HepG2 (cell line): ENCODE results near the gene DLX3. TPM values are rescaled to one million over a fixed set of nuclear protein-coding genes. Genes with fewer than 3 reads are reported as not detected.

Experiments used
- FOXK2 ChIP-seq: fragments of 450-650 bp; IDR thresholded peaks from 2 replicates; pipeline ENCODE4 v1.6.1; 2016
- FOXO4 ChIP-seq: sonication (generic); formaldehyde crosslinking; conservative IDR thresholded peaks from 2 replicates; pipeline ENCODE4 v1.8.1; 2023; ENCODE audit warnings: missing genetic modification reagents
- HNF4A ChIP-seq: sonication (generic); formaldehyde crosslinking; IDR thresholded peaks from 2 replicates; pipeline ENCODE4 v1.4.0; 2020; ENCODE audit warnings: missing genetic modification reagents
- HNRNPL ChIP-seq: fragments of 200-400 bp; formaldehyde crosslinking; IDR thresholded peaks from 2 replicates; pipeline ENCODE4 v1.6.1; 2017; ENCODE audit warnings: mild to moderate bottlenecking, low read depth, low read length
- KDM2A ChIP-seq: sonication (generic); formaldehyde crosslinking; IDR thresholded peaks from 2 replicates; pipeline ENCODE4 v1.4.0; 2020; ENCODE audit warnings: low read depth, missing genetic modification reagents, borderline replicate concordance
- KMT2B ChIP-seq: IDR thresholded peaks from 2 replicates; pipeline ENCODE4 v1.6.1; 2016; ENCODE audit warnings: missing genetic modification reagents, missing compliant biosample characterization
- PATZ1 ChIP-seq: sonication (generic); formaldehyde crosslinking; IDR thresholded peaks from 2 replicates; pipeline ENCODE4 v1.4.0; 2020; ENCODE audit warnings: missing genetic modification reagents
- TCF7L2 ChIP-seq: IDR thresholded peaks from 2 replicates; pipeline ENCODE4 v1.6.1; 2011; ENCODE audit warnings: mild to moderate bottlenecking, low read depth, low read length, moderate library complexity
- TFDP1 ChIP-seq: IDR thresholded peaks from 2 replicates; pipeline ENCODE4 v1.6.1; 2016; ENCODE audit warnings: missing compliant biosample characterization, missing genetic modification reagents, borderline replicate concordance
- ZFY ChIP-seq: sonication (generic); formaldehyde crosslinking; IDR thresholded peaks from 2 replicates; pipeline ENCODE4 v1.4.0; 2020; ENCODE audit warnings: missing genetic modification reagents
- ZNF10 ChIP-seq: sonication (generic); formaldehyde crosslinking; IDR thresholded peaks from 2 replicates; pipeline ENCODE4 v1.4.0; 2020; ENCODE audit warnings: mild to moderate bottlenecking, low read depth, missing genetic modification reagents, borderline replicate concordance
- ZNF282 ChIP-seq: fragments of 450-650 bp; IDR thresholded peaks from 2 replicates; pipeline ENCODE4 v1.6.1; 2018; ENCODE audit not compliant: partially characterized antibody
- ZNF572 ChIP-seq: sonication (generic); formaldehyde crosslinking; IDR thresholded peaks from 2 replicates; pipeline ENCODE4 v1.5.1; 2020; ENCODE audit warnings: mild to moderate bottlenecking, missing genetic modification reagents
- ZNF619 ChIP-seq: sonication (generic); formaldehyde crosslinking; IDR thresholded peaks from 2 replicates; pipeline ENCODE4 v1.4.0; 2020; ENCODE audit warnings: mild to moderate bottlenecking, missing genetic modification reagents
- ZNF720 ChIP-seq: sonication (generic); formaldehyde crosslinking; IDR thresholded peaks from 2 replicates; pipeline ENCODE4 v1.4.0; 2020; ENCODE audit warnings: missing genetic modification reagents
- polyA plus RNA-seq, 8 experiments: library from polyadenylated mRNA; depleted of rRNA in 3 of 8; stranded (reverse) in 7 of 8; unstranded in 1 of 8; fragments of >200 nt; fragmentation: Illumina TruSeq in 4 of 8; extraction: Trizol in 4 of 8; gene quantifications; 2 replicates each; pipeline versions ENCODE4 v1.2.1 to v1.2.3, GENCODE V29; 2011 to 2016; ENCODE audit warnings: low read depth in 4 of 8, missing spikeins in 1 of 8, mixed read lengths in 1 of 8; ENCODE audit not compliant: insufficient read depth in 1 of 8
- total RNA-seq, 5 experiments: library from RNA; depleted of rRNA; stranded (reverse); fragments of >200 nt; fragmentation: Illumina TruSeq; extraction: Trizol; gene quantifications; 2 replicates each; pipeline ENCODE4 v1.2.3, GENCODE V29; 2016; ENCODE audit warnings: low read depth in 1 of 5
- TF ChIP-seq, protein P1 (sequence below): IDR thresholded peaks from 2 replicates; pipeline ENCODE4 v1.6.1; 2016; ENCODE audit warnings: mild to moderate bottlenecking
- TF ChIP-seq, protein P2 (sequence below): sonication (generic); formaldehyde crosslinking; IDR thresholded peaks from 2 replicates; pipeline ENCODE4 v1.4.0; 2020; ENCODE audit warnings: missing genetic modification reagents
- TF ChIP-seq, protein P3 (sequence below): sonication (generic); formaldehyde crosslinking; IDR thresholded peaks from 2 replicates; pipeline ENCODE4 v1.4.0; 2020; ENCODE audit warnings: missing genetic modification reagents, borderline replicate concordance

The DLX3 gene
- total and polyA plus RNA-seq, 2 of the 13 experiments (the other 11 are each of a cell fraction or from before 2014, with no cell fraction given) = 0.03 TPM; not detected in 1

GRCh38 chr17:50022463-50023130, 27.6 kb upstream of the DLX3 start (continued):
- no peak for TF ChIP-seq TFDP1
- TF ChIP-seq ZFY (CRISPR knock-in tag) = no peak
- peak; percentile 65 for TF ChIP-seq PATZ1 (CRISPR knock-in tag)
- TF ChIP-seq HNRNPL = no peak
- TF ChIP-seq KMT2B (CRISPR knock-in tag) = no peak
- TF ChIP-seq TCF7L2 = no peak
- no peak for TF ChIP-seq ZNF572 (CRISPR knock-in tag)
- no peak for TF ChIP-seq KDM2A (CRISPR knock-in tag)
- TF ChIP-seq, protein P1, sequence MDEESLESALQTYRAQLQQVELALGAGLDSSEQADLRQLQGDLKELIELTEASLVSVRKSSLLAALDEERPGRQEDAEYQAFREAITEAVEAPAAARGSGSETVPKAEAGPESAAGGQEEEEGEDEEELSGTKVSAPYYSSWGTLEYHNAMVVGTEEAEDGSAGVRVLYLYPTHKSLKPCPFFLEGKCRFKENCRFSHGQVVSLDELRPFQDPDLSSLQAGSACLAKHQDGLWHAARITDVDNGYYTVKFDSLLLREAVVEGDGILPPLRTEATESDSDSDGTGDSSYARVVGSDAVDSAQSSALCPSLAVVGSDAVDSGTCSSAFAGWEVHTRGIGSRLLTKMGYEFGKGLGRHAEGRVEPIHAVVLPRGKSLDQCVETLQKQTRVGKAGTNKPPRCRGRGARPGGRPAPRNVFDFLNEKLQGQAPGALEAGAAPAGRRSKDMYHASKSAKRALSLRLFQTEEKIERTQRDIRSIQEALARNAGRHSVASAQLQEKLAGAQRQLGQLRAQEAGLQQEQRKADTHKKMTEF = no peak
- no peak for TF ChIP-seq ZNF10 (CRISPR knock-in tag)
- TF ChIP-seq, protein P2, sequence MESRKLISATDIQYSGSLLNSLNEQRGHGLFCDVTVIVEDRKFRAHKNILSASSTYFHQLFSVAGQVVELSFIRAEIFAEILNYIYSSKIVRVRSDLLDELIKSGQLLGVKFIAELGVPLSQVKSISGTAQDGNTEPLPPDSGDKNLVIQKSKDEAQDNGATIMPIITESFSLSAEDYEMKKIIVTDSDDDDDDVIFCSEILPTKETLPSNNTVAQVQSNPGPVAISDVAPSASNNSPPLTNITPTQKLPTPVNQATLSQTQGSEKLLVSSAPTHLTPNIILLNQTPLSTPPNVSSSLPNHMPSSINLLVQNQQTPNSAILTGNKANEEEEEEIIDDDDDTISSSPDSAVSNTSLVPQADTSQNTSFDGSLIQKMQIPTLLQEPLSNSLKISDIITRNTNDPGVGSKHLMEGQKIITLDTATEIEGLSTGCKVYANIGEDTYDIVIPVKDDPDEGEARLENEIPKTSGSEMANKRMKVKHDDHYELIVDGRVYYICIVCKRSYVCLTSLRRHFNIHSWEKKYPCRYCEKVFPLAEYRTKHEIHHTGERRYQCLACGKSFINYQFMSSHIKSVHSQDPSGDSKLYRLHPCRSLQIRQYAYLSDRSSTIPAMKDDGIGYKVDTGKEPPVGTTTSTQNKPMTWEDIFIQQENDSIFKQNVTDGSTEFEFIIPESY (CRISPR knock-in tag) = no peak
- TF ChIP-seq ZNF282 = no peak
- TF ChIP-seq ZNF720 = no peak
- TF ChIP-seq, protein P3, sequence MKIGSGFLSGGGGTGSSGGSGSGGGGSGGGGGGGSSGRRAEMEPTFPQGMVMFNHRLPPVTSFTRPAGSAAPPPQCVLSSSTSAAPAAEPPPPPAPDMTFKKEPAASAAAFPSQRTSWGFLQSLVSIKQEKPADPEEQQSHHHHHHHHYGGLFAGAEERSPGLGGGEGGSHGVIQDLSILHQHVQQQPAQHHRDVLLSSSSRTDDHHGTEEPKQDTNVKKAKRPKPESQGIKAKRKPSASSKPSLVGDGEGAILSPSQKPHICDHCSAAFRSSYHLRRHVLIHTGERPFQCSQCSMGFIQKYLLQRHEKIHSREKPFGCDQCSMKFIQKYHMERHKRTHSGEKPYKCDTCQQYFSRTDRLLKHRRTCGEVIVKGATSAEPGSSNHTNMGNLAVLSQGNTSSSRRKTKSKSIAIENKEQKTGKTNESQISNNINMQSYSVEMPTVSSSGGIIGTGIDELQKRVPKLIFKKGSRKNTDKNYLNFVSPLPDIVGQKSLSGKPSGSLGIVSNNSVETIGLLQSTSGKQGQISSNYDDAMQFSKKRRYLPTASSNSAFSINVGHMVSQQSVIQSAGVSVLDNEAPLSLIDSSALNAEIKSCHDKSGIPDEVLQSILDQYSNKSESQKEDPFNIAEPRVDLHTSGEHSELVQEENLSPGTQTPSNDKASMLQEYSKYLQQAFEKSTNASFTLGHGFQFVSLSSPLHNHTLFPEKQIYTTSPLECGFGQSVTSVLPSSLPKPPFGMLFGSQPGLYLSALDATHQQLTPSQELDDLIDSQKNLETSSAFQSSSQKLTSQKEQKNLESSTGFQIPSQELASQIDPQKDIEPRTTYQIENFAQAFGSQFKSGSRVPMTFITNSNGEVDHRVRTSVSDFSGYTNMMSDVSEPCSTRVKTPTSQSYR (CRISPR knock-in tag) = no peak
- TF ChIP-seq ZNF619 = no peak
- TF ChIP-seq FOXK2 = no peak
- TF ChIP-seq HNF4A (CRISPR knock-in tag) = peak; percentile 45
- 0 out of 2 replicates have a peak, but pooled peaks have one; percentile 22 for TF ChIP-seq FOXO4 (CRISPR knock-in tag)
